Stimulated activated CD4-positive, alpha-beta T cell treated with anti-CD3 and anti-CD28 coated beads, Interleukin-1b, Interleukin-23, amount 100 ng/mL, for 1 hour (primary cell): ENCODE measurements around the gene SYNRG.

Source experiments
- DNase-seq, 2 donors: peaks; one replicate each; pipeline ENCODE4 v3.0.0-alpha.2; 2020; ENCODE audit warnings: low read depth in 2 of 2

The SYNRG gene

GRCh38 chr17:37500378-37500777, 108.8 kb downstream of the SYNRG start:
- no peak for DNase-seq

DNA sequence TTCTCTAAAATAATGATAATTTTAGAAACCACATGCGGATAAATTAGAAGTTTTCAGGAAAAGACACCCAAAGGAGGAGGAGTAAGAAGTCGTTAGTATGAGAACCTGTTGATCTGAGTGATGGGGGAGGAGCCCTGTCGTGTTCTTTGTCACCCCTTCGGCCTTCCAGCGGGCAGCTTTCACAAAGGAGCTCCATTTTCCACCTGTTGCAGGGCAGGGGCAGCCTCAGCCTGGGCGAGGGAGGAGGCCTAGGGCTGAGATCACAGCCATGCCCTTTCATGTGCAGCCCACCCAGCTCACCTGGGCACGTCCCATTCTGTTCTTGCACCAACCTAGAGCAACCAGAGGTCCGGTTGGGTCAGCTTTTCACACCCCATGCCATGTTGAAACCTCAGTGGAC, 114.2 kb downstream of the SYNRG start:
- no peak for DNase-seq

- DNase-seq: no peak
Measured at GRCh38 chr17:37494401-37494831, 114.8 kb downstream of the SYNRG start.

DNA sequence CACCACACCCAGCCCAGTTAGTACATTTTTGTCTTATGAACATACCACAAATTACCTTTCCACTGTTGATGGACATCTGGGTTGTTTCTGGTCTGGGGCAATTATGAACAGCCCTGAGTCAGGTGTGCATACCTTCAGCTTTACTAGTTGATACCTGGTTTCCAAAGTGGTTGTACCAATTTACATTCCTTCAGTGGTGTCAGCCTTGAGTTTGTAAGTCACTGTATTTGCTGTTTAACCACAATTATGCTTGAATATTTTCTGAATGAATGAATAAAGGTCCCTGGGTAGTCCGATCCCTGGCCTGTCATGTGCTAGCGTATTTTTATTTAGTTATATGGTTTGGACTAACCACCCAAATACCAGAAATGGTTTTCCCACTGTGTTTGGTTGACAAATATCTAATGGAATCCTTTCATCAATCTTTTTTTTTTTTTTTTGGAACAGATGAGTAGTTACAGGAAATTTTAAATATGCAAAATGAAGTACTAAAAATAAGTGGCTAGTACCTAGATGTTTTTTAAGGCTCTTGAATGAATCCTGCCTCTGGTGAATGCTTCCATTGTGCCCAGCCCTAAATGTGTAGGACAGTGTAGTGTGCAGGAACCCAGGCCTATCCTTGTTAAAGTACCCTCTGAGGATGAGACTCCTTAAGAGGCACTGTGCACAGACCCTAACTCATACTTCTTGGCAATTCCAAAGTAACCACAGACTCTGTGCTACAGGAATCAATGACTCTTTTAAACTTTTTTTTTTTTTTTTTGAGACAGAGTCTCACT, 115.8 kb downstream of the SYNRG start:
- no peak for DNase-seq

DNA sequence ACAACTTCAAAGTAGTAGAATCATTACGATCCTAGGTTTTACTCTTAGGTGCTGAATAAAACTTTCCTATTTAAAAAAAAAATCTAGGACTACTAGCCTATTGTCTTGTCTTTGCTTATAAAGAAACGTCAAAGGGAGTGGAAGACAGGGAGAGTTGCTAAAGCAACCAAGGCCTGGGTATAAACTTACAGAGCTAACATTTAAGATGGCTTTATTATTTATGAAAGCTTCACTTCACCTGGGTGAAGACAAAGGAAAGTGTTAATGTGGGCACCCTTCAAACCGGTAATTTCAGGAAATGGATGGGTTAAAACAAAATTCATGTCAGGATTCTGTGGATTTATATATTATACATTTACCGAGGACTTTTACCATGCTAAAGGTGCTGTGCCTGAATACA, 117.1 kb downstream of the SYNRG start:
- DNase-seq: no peak

- no peak for DNase-seq
Measured at GRCh38 chr17:37490638-37491614, 118.3 kb downstream of the SYNRG start.

DNA sequence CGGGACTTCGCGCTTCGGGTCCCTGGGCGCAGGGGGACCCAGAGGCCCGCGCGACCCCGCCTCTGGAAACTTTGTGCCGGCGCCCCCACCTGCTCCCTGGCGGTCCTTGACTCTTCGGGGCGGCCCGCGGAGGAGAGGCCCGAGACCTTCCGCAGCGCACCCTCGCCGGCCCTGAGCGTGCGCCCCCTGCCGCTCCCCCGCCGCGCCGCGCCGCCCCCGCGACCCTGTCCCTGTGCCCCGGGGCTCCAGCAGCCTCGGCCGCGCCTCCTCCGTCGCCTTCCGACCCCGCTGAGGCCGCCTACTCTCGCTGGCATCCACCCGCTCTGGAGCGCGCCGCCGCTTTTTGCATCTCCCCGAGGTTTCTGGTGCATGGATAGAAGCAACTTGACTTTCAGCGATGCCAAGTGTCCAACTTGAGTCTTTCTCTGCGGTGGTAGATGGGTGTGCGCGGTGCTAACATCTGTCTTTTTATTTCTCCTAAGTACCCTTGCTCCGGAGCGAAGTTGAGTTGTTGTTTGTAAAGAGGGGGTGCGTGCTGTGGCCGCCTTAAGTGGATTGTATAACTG, 119.1 kb downstream of the SYNRG start:
- DNase-seq: peak; percentile 34 to 58

- peak; percentile 54 to 55 for DNase-seq
Measured at GRCh38 chr17:37489197-37490001, 119.8 kb downstream of the SYNRG start, which contains the start of gene DUSP14. Gene DUSP14, plus strand, starts transcription at chr17:37489891. Its CDS starts 22,382 bp downstream, at chr17:37512273.

GRCh38 chr17:37488607-37489196, 120.5 kb downstream of the SYNRG start:
- peak; percentile 11 to 28 for DNase-seq

- no peak for DNase-seq
Measured at GRCh38 chr17:37488009-37488604, 121.1 kb downstream of the SYNRG start.

DNA sequence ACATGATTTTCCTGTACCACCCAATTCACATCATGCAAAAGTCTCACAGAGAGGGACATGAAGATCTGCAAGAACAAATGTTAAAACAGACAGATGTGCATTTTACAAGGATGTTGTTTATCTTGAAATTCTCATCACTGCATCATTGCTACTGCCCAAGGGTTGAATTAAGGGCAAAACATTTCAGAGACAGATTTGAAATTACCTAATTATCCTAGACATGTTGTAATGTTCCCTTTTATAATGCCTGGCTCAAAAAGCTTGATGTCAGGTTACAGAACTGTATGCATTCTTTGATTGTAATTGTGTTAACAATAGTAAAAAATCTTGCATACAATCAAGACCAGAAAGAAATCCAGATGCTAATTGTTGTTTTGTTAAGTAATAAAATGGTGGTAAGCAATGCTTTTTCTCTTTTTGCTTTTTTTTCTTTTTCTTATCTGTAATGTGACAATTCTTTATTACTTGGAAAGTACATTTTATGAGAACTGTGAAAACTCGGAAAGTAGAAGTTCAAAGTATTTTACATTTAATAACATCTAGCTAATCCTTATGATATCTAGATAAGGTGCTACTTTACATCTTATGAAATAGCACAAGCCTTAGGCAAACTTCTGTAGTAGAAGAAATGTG, 123.2 kb downstream of the SYNRG start:
- no peak for DNase-seq

DNA sequence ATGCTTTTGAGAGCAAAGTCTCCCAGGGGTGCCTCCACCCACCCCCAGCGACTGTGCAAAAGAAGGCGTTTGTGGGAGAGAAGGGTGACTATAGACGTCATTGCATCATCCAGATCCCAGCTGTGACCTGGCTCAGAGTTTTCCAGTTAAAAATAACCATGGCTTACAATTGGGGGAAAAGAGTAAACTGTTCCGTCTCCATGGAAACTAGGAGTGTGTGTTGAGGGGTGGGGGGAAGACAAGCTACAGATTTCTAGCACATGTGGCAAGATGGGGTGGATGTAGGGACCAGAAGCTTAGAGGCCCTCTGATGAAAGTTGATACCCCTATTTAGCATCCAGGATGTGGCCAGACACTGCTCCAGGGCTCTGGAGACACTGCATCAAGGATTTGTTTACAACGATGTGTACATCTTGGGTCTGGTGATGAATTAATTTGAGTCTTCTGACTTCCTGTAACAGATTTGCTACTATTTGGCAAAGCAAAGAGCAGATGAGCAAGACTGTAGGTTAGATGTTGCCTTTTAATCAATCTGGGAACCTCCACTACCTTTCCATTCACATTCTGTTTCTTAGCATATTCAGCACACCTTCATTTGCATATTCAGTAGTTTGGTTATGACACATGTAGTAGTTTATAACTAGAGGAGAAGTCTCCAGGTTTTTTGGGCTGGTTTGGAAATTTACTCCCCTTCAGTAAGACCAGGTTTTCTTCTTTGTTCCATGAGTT, 125.7 kb downstream of the SYNRG start:
- DNase-seq: no peak

DNA sequence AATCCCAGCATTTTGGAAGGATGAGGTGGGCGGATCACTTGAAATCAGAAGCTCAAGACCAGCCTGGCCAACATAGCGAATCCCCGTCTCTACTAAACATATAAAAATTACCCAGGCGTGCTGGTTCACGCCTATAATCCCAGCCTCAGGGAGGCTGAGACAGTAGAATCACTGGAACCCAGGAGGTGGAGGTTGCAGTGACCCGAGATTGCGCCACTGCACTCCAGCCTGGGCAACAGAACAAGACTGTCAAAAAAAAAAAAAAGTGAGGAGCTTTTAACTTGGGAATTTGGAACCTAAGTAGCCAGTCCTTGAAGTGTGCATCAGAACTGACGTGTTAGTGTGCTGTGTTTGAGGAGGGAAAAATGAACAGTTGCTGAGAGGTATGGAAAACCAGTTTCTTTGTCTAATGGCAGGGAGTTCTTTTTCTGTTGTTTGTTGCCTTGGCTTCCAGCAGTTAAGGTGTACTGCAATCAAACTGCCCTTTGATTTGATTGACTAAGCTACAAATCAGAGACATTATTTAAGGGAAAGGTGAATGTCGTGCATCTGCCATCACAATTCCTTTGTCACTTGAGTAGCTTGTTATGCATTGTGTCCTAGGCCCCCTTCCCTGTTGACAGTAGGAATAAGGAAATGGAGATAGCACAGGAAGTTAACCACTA, 128.1 kb downstream of the SYNRG start:
- DNase-seq: no peak

DNA sequence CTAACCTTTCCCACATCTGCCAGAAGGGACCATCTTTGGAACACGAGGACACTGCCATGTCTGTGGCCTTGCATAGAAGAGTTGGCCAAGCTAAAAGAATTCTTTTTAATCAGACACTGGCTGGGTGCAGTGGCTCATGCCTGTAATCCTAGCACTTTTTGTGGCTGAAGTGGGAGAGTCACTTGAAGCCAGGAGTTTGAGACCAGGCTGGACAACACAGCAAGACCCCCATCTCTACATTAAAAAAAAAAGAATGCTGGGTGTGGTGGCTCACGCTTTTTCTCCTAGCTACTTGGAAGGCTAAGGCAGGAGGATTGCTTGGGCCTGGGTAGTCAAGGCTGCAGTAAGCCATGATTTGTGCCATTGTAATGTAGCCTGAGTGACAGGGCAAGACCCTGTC, 128.8 kb downstream of the SYNRG start:
- no peak for DNase-seq

DNA sequence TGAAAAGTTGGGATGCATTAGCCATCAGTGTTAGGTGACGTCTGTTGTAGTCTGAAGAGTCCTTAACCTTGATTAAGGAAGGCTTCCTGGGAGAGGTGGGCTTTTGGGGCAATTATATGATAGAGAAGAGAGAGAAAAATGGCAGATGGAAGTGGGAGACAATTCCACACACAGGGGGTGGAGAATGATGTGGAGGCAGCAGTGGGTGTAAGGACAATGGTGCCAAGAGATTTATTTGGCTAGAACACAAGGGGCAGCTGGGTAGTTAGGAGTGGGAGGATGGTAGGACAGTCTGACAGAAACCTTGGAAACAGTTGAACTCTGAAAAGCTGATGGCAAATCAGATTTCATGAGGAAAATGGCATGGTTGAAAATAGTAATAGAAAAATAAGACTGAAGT, 130.2 kb downstream of the SYNRG start:
- DNase-seq: no peak

- no peak for DNase-seq
Measured at GRCh38 chr17:37478187-37478586, 131.0 kb downstream of the SYNRG start.

DNA sequence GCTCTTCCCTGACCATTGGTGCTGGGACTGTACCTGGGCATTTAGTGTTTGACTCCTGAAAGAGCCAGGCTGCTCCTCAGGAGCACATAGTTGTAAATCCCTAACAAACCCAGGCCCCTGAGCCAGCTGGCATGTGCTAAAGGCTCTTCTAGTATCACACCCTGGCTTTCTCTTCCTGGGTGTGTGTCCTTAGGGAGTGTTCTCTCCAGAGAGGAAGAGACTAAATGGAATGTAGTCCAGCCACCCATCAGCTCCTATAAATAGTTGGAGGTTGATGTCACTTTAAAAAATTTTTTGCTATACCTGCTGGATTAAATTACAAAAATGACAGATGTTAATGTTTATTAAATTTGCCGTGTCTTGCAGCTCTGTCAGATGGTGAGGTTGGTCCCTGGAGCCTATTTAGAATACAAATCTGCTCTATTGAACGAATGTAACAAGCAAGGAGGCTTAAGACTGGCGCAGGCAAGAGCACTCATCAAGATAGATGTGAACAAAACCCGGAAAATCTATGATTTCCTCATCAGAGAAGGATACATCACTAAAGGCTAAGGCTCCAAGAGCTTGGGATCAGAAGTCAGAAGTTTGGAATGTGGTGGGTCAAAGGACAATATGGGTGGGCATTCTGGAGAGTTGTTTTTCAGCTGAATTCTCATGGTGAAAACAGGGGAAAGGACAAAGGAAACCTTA, 132.6 kb downstream of the SYNRG start:
- DNase-seq: no peak

DNA sequence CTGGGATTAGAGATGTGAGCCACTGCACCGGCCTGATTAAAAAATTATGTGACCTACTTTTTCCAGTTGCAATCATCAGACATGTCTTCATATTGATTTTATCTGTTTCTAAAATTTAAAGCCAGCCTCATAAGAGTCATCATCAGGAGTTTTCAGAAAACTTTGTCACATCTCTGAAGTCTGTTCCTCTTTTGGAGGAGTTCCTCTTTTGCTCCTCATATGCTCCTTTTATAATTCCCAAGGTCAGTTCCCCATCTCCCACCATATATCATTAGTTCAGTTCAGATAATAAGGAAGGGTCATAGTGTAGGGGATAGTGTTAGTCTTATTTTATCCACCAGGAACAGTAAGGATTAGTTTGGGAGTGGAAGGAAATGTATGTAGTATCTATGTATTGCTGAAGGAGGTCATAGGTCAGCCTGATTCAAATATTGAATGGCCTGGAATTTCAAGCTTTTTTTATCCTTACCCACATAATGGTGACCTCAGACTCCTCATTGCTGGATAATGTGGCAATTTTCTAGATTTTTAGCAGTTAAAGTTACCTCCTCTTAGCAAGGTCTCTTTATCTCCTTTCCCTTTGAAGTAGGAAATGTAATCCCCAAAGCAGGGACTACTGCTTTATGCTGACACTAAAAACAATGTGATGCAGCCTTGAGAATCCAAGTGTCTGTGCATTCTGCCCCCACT, 133.3 kb downstream of the SYNRG start:
- no peak for DNase-seq
